ENCODE results near the gene DIP2C.
"Not testable (repeated sequence)": the region's sequence is repeated elsewhere in the genome, so short reads cannot be mapped to it uniquely, and the experiment has no call there.

Gene DIP2C

GRCh38 chr10:398954-399353 lies 290.5 kb downstream of the DIP2C start:
- DNase-seq (ENCODE audit: low read depth), result no peak
- TF ChIP-seq CTCF (IDR thresholded peaks at IDR 0.05; ENCODE audit: control insufficient read depth, extremely low read depth, insufficient read depth), result no peak
- no peak overlapping the region for H3K4me3 ChIP-seq (ENCODE audit: low read depth, low read length)

- DNase-seq (ENCODE audit: low read depth), result no peak
- no peak for TF ChIP-seq CTCF (IDR thresholded peaks at IDR 0.05; ENCODE audit: control insufficient read depth, extremely low read depth, insufficient read depth)
- no peak overlapping the region for H3K4me3 ChIP-seq (ENCODE audit: low read depth, low read length)
Observed at GRCh38 chr10:397321-398068, 292.0 kb downstream of the DIP2C start.

- TF ChIP-seq CTCF (IDR thresholded peaks at IDR 0.05; ENCODE audit: control insufficient read depth, extremely low read depth, insufficient read depth), result no peak
- H3K4me3 ChIP-seq (ENCODE audit: low read depth, low read length), result no peak overlapping the region
- DNase-seq (ENCODE audit: low read depth), result no peak
Observed at GRCh38 chr10:396535-397220, 292.8 kb downstream of the DIP2C start.

GRCh38 chr10:396107-396506 lies 293.4 kb downstream of the DIP2C start:
- no peak for TF ChIP-seq CTCF (IDR thresholded peaks at IDR 0.05; ENCODE audit: control insufficient read depth, extremely low read depth, insufficient read depth)
- H3K4me3 ChIP-seq (ENCODE audit: low read depth, low read length), result no peak overlapping the region
- no peak for DNase-seq (ENCODE audit: low read depth)

GRCh38 chr10:395665-396064 lies 293.8 kb downstream of the DIP2C start:
- no peak for DNase-seq (ENCODE audit: low read depth)
- H3K4me3 ChIP-seq (ENCODE audit: low read depth, low read length), result no peak overlapping the region
- TF ChIP-seq CTCF (IDR thresholded peaks at IDR 0.05; ENCODE audit: control insufficient read depth, extremely low read depth, insufficient read depth), result no peak

GRCh38 chr10:394439-395101 lies 294.9 kb downstream of the DIP2C start:
- H3K4me3 ChIP-seq (ENCODE audit: low read depth, low read length); DNase-seq (ENCODE audit: low read depth): not testable (repeated sequence)

GRCh38 chr10:393787-394438 lies 295.6 kb downstream of the DIP2C start:
- DNase-seq (ENCODE audit: low read depth), result no peak
- H3K4me3 ChIP-seq (ENCODE audit: low read depth, low read length), result no peak overlapping the region
- TF ChIP-seq CTCF (IDR thresholded peaks at IDR 0.05; ENCODE audit: control insufficient read depth, extremely low read depth, insufficient read depth), result no peak
